HepG2 (cell line): Measurements from ENCODE around the gene TADA3. TPM values are rescaled to one million over a fixed set of nuclear protein-coding genes. Genes with fewer than 3 reads are reported as not detected.

Experiments used
- ATAC-seq: fragments of 200-7000 bp; cut with Tn5 transposase; 3 replicates; pipeline ENCODE4 v1.9.1; 2020; ENCODE audit warnings: mild to moderate bottlenecking, moderate library complexity
- BruUV-seq: library from RNA; stranded (reverse); fragments of 400-500 nt; replicated peaks from 2 replicates; lab custom pipeline; 2021; lab: Mats Ljungman, UMichigan
- CTCF ChIA-PET: fragments of 300-600 bp; formaldehyde crosslinking; extraction: SDS; loops from one replicate; lab custom pipeline; 2021; ENCODE audit warnings: low total read pairs, inconsistent platforms, low intra/inter-chr PET ratio; lab: Yijun Ruan, JAX
- POLR2A ChIA-PET: fragments of 350-600 bp; sonication (Branson Sonifier 250); formaldehyde crosslinking; loops from one replicate; lab custom pipeline; 2020; ENCODE audit warnings: antibody characterized with exemption, inconsistent platforms; lab: Yijun Ruan, JAX
- DNase-seq: peaks from one replicate; pipeline ENCODE4 v3.0.0-alpha.2; 2015; ENCODE audit warnings: low spot score
- FAIRE-seq: peaks from 3 replicates; lab custom pipeline; 2011; peaks lifted over from hg19 to GRCh38; lab: Jason Lieb, UNC
- H2AFZ ChIP-seq: one replicate; pipeline ENCODE4 v1.6.1; 2011; ENCODE audit warnings: low read length, inconsistent platforms
- H3K27ac ChIP-seq: fragments of 300-600 bp; 3 replicates; pipeline ENCODE4 v1.8.0; 2011; ENCODE audit warnings: mixed run types, mild to moderate bottlenecking, mixed read lengths, low read length, inconsistent platforms; ENCODE audit not compliant: insufficient read depth; ENCODE audit errors: extremely low read length
- H3K27me3 ChIP-seq, 2 experiments: fragments of 200-600 bp in 1 of 2; 2 replicates in 1 of 2; 3 replicates in 1 of 2; pipeline versions ENCODE4 v1.6.0 to v1.8.0; 2011; ENCODE audit warnings: low read length in 2 of 2, mild to moderate bottlenecking in 2 of 2, moderate library complexity in 2 of 2, inconsistent platforms in 1 of 2; ENCODE audit not compliant: insufficient read depth in 2 of 2, control insufficient read depth in 1 of 2
- H3K36me3 ChIP-seq, 2 experiments: fragments of 200-600 bp in 1 of 2; replicated peaks in 1 of 2; 2 replicates in 1 of 2; 3 replicates in 1 of 2; pipeline versions ENCODE4 v1.5.1 to v1.8.0; 2011; ENCODE audit warnings: low read length in 2 of 2, inconsistent platforms in 1 of 2; ENCODE audit not compliant: insufficient read depth in 2 of 2, control insufficient read depth in 1 of 2
- H3K4me1 ChIP-seq: 2 replicates; pipeline ENCODE4 v1.5.1; 2012; ENCODE audit warnings: low read length, inconsistent platforms; ENCODE audit not compliant: insufficient read depth
- H3K4me2 ChIP-seq: 2 replicates; pipeline ENCODE4 v1.6.0; 2011; ENCODE audit warnings: low read depth, low read length, inconsistent platforms
- H3K4me3 ChIP-seq, 3 experiments: fragments of 200-600 bp in 1 of 3; sonication (generic), shearing (Covaris generic) in 1 of 3; replicated peaks in 1 of 3; 2 replicates each; pipeline ENCODE4 v1.5.1; 2011 to 2016; ENCODE audit warnings: low read length in 3 of 3, inconsistent platforms in 2 of 3, low read depth in 2 of 3, mild to moderate bottlenecking in 2 of 3, control low read depth in 1 of 3, mixed read lengths in 1 of 3; ENCODE audit not compliant: insufficient read depth in 1 of 3
- H3K79me2 ChIP-seq: one replicate; pipeline ENCODE4 v1.6.1; 2011; ENCODE audit warnings: low read length, inconsistent platforms; ENCODE audit not compliant: insufficient read depth
- H3K9ac ChIP-seq: 2 replicates; pipeline ENCODE4 v1.6.0; 2011; ENCODE audit warnings: mild to moderate bottlenecking, low read depth, low read length, inconsistent platforms; ENCODE audit not compliant: insufficient read depth
- H3K9me3 ChIP-seq: 2 replicates; pipeline ENCODE4 v1.5.1; 2012; ENCODE audit warnings: mild to moderate bottlenecking, low read length
- H4K20me1 ChIP-seq: 2 replicates; pipeline ENCODE4 v1.6.0; 2011; ENCODE audit warnings: inconsistent platforms, mild to moderate bottlenecking, low read length, moderate library complexity; ENCODE audit not compliant: insufficient read depth
- GLI4 ChIP-seq: sonication (generic); formaldehyde crosslinking; IDR thresholded peaks from 2 replicates; pipeline ENCODE4 v1.5.1; 2020; ENCODE audit warnings: missing genetic modification reagents, mild to moderate bottlenecking, moderate library complexity, borderline replicate concordance
- KLF9 ChIP-seq: IDR thresholded peaks from 2 replicates; pipeline ENCODE4 v1.6.1; 2016; ENCODE audit warnings: low read depth
- MZF1 ChIP-seq: sonication (generic); formaldehyde crosslinking; IDR thresholded peaks from 2 replicates; pipeline ENCODE4 v1.8.1; 2023; ENCODE audit warnings: mild to moderate bottlenecking, missing genetic modification reagents, borderline replicate concordance
- NAIF1 ChIP-seq: sonication (generic); formaldehyde crosslinking; IDR thresholded peaks from 2 replicates; pipeline ENCODE4 v1.5.0; 2020; ENCODE audit warnings: mild to moderate bottlenecking, missing genetic modification reagents, borderline replicate concordance
- NR2F6 ChIP-seq, 2 experiments: IDR thresholded peaks; 2 replicates each; pipeline ENCODE4 v1.6.1; 2016; ENCODE audit warnings: antibody characterized with exemption in 1 of 2, mild to moderate bottlenecking in 1 of 2
- PREB ChIP-seq: sonication (generic); formaldehyde crosslinking; IDR thresholded peaks from 2 replicates; pipeline ENCODE4 v1.4.0; 2020; ENCODE audit warnings: missing genetic modification reagents
- RBFOX2 ChIP-seq: fragments of 200-400 bp; formaldehyde crosslinking; IDR thresholded peaks from 2 replicates; pipeline ENCODE4 v1.6.1; 2017; ENCODE audit warnings: low read depth, mild to moderate bottlenecking, low read length
- REXO4 ChIP-seq: sonication (generic); formaldehyde crosslinking; IDR thresholded peaks from 2 replicates; pipeline ENCODE4 v1.8.0; 2022; ENCODE audit warnings: missing genetic modification reagents, mild to moderate bottlenecking, borderline replicate concordance
- ZBTB37 ChIP-seq: sonication (generic); formaldehyde crosslinking; IDR thresholded peaks from 2 replicates; pipeline ENCODE4 v1.4.0; 2020; ENCODE audit warnings: mild to moderate bottlenecking, missing genetic modification reagents
- ZBTB38 ChIP-seq: sonication (generic); formaldehyde crosslinking; IDR thresholded peaks from 2 replicates; pipeline ENCODE4 v1.5.1; 2020; ENCODE audit warnings: mild to moderate bottlenecking, missing genetic modification reagents
- ZFYVE20 ChIP-seq: sonication (generic); formaldehyde crosslinking; IDR thresholded peaks from 2 replicates; pipeline ENCODE4 v1.8.0; 2023; ENCODE audit warnings: low read depth, mild to moderate bottlenecking, moderate library complexity, missing genetic modification reagents, borderline replicate concordance
- ZNF496 ChIP-seq: sonication (generic); formaldehyde crosslinking; IDR thresholded peaks from 2 replicates; pipeline ENCODE4 v1.8.1; 2023; ENCODE audit warnings: mild to moderate bottlenecking, moderate library complexity, missing genetic modification reagents; ENCODE audit not compliant: insufficient replicate concordance
- ZNF639 ChIP-seq: conservative IDR thresholded peaks from 2 replicates; pipeline ENCODE4 v1.6.1; 2018; ENCODE audit warnings: missing genetic modification reagents
- WGBS: methylation state at CpG from one replicate; pipeline ENCODE4 v1.1.6; 2017; ENCODE audit warnings: low lambda C conversion rate; 5-methylcytosine and 5-hydroxymethylcytosine counted together
- in situ Hi-C: cut with HindIII; loops from 2 replicates; pipeline ENCODE4 v1.10.0; 2017; ENCODE audit warnings: low pct_unique_long_range_greater_than_20kb; ENCODE audit not compliant: extremely low pct_ligation_motif_present
- intact Hi-C: fragments of 100-400 bp; cut with micrococcal nuclease; formaldehyde crosslinking; loops from one replicate; pipeline ENCODE4 v1.10.0; 2022; ENCODE audit not compliant: unreplicated experiment
- polyA plus RNA-seq, 8 experiments: library from polyadenylated mRNA; depleted of rRNA in 3 of 8; stranded (reverse) in 7 of 8; unstranded in 1 of 8; fragments of >200 nt; fragmentation: Illumina TruSeq in 4 of 8; extraction: Trizol in 4 of 8; gene quantifications; 2 replicates each; pipeline versions ENCODE4 v1.2.1 to v1.2.3, GENCODE V29; 2011 to 2016; ENCODE audit warnings: low read depth in 4 of 8, missing spikeins in 1 of 8, mixed read lengths in 1 of 8; ENCODE audit not compliant: insufficient read depth in 1 of 8
- total RNA-seq, 5 experiments: library from RNA; depleted of rRNA; stranded (reverse); fragments of >200 nt; fragmentation: Illumina TruSeq; extraction: Trizol; gene quantifications; 2 replicates each; pipeline ENCODE4 v1.2.3, GENCODE V29; 2016; ENCODE audit warnings: low read depth in 1 of 5

Gene TADA3
- total and polyA plus RNA-seq, 2 of the 13 experiments (the other 11 are each of a cell fraction or from before 2014, with no cell fraction given) = 32.1 to 37.1 TPM

GRCh38 chr3:9769426-9770275, 22.6 kb downstream of the TADA3 start, which contains the start of gene CAMK1:
TSS of gene CAMK1 (minus strand) at chr3:9769947. CDS start at chr3:9767749, 2,198 bp downstream.
- no peaks in the 10 kb centered on the region for H3K9me3 ChIP-seq
- CTCF ChIA-PET = no interaction called here
- no peaks in the 10 kb centered on the region for H4K20me1 ChIP-seq
- peak within 1 kb of the TSS; percentile 84 for H3K9ac ChIP-seq
- H3K79me2 ChIP-seq = peaks cover 13% of the 10 kb centered on the region
- ATAC-seq = peak; percentile 91
- H3K27me3 ChIP-seq = no peaks in the 10 kb centered on the region; a peak in 1 of 5 replicates
- intact Hi-C loops (no loop called here), in situ Hi-C loops (no loop called here)
- peak within 1 kb of the TSS; percentile 57 for H3K27ac ChIP-seq
- H3K36me3 ChIP-seq = peaks cover 4 to 13% of the 10 kb centered on the region in 2 experiments; a peak in 3 of 5 replicates
- POLR2A ChIA-PET = interaction anchor here (0.7 to 5.3 kb wide), 8 partner anchors 12 to 406 kb away, joined by 3 to 50 read pairs (median 6); partner anchors contain the start of genes ARPC4, BRPF1, IL17RC and OGG1
- peak within 1 kb of the TSS; percentile 68 to 92 (median 76) for H3K4me3 ChIP-seq
- peaks cover 39% of the 10 kb centered on the region for H3K4me1 ChIP-seq
- no peak for FAIRE-seq
- no peak within 1 kb of the TSS for H2AFZ ChIP-seq
- DNase-seq = peak; percentile 45
- H3K4me2 ChIP-seq = peak within 1 kb of the TSS; percentile 99
- WGBS = 2% methylated on average over 13 of the region's 49 CpGs
- no TSS peak for BruUV-seq
- no peak for TF ChIP-seq NR2F6 (IDR thresholded peaks at IDR 0.05)
- TF ChIP-seq NR2F6 (CRISPR knock-in tag; IDR thresholded peaks at IDR 0.05) = peak; percentile 14; the same call in 1 of the 2 replicates
- no peak for TF ChIP-seq ZNF496 (CRISPR knock-in tag)
- TF ChIP-seq NAIF1 (CRISPR knock-in tag) = no peak
- peak; percentile 88 for TF ChIP-seq RBFOX2
- no peak for TF ChIP-seq REXO4 (CRISPR knock-in tag)
- TF ChIP-seq GLI4 (CRISPR knock-in tag) = peak; percentile 92; the same call in 1 of the 2 replicates
- TF ChIP-seq ZBTB38 (CRISPR knock-in tag) = peak; percentile 55; the same call in 1 of the 2 replicates
- TF ChIP-seq PREB = no peak
- no peak for TF ChIP-seq ZFYVE20 (CRISPR knock-in tag)
- no peak for TF ChIP-seq ZBTB37
- 0 out of 2 replicates have a peak, but pooled peaks have one; percentile 41 for TF ChIP-seq ZNF639 (CRISPR knock-in tag)
- TF ChIP-seq MZF1 (CRISPR knock-in tag) = no peak
- no peak for TF ChIP-seq KLF9 (CRISPR knock-in tag)
